H54 (cell line): ENCODE measurements around the gene DPEP2NB.

Experiments
- DNase-seq: peaks from one replicate; pipeline ENCODE4 v3.0.0; 2011; ENCODE audit warnings: low spot score, mixed read lengths; ENCODE audit not compliant: insufficient read length
- FAIRE-seq: peaks from 3 replicates; lab custom pipeline; 2011; peaks lifted over from hg19 to GRCh38; lab: Jason Lieb, UNC
- POLR2A ChIP-seq: IDR thresholded peaks from 2 replicates; pipeline ENCODE4 v1.6.1; 2011; ENCODE audit warnings: low read depth, mild to moderate bottlenecking, low read length

DPEP2NB gene

GRCh38 chr16:68015681-68016080, at the start of gene DPEP2NB:
Gene DPEP2NB, minus strand, starts transcription at chr16:68015911. Its CDS starts 141 bp downstream, at chr16:68015770.
- no peak for DNase-seq
- no peak for TF ChIP-seq POLR2A
- FAIRE-seq = no peak

- TF ChIP-seq POLR2A = no peak
- DNase-seq = peak; percentile 45
- no peak for FAIRE-seq
Observed at GRCh38 chr16:68064791-68065365, 49.2 kb upstream of the DPEP2NB start.

DNA sequence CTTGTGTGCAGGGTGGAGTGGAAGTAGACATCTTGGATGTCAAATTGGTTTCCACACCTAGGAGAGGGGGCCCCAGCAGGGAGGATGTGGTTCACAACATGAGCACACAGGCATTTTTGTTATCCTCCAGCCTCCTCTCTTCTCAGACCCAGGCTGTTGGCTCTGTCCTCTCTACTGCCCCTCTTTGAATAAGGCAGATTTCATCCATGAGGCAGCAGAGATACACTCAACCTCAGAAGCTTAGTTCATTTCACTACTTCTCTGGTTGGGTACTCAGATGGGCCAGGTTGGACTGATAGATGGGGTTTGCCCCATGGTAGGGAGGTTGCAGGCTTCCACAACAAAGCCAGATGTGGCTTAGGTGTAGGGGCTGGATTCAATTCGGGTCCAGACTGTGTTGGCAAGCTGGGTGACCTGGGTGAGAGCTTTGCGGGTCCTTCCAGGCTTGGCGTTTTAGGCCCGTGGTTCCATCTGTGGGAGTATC, 47.2 kb upstream of the DPEP2NB start:
- FAIRE-seq (no peak), DNase-seq (no peak)
- TF ChIP-seq POLR2A = no peak

- FAIRE-seq (no peak), DNase-seq (no peak)
- TF ChIP-seq POLR2A = no peak
Observed at GRCh38 chr16:68061396-68061795, 45.7 kb upstream of the DPEP2NB start.

GRCh38 chr16:68059804-68060203, 44.1 kb upstream of the DPEP2NB start:
- DNase-seq = no peak
- TF ChIP-seq POLR2A = no peak
- no peak for FAIRE-seq

DNA sequence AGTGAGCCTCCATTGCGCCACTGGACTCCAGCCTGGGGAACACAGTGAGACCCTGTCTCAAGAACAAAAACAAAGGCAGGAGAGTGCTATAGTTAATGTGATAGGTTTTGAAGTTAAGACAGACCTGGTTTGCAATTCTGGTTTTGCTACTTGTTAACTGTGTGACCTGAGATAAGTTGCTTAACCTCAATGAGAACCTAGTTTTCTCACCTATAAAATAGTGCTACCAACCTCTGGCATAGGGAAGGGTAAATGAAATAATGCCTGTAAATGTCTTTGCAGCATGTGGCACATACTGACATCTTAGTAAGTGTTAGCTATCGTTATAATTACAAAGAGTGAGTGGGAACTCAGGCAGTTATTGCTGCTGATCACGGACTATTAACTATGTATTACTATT, 39.7 kb upstream of the DPEP2NB start:
- FAIRE-seq (no peak), DNase-seq (no peak)
- no peak for TF ChIP-seq POLR2A

DNA sequence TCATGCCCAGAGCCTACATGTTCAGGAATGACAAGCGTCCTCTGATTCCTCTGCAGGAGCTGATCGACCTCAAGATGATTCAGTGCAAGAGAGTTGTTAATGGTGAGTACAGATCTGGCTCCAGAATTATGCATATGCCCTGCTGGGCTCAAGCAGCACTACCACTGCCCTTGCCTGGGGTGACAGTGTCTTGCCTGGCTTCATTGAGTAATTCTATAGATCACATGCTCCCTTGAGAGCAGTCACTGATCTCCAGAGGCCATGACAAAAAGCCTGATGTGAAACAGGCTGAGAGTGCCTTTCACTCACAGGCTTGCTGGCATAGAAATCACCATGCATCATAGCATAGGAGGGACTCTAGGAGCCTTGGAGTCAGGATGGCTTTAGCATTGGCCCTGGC, 33.7 kb upstream of the DPEP2NB start:
- DNase-seq (no peak), FAIRE-seq (no peak)
- no peak for TF ChIP-seq POLR2A

GRCh38 chr16:68047987-68048386, 32.3 kb upstream of the DPEP2NB start:
- TF ChIP-seq POLR2A = no peak
- FAIRE-seq (no peak), DNase-seq (no peak)

DNA sequence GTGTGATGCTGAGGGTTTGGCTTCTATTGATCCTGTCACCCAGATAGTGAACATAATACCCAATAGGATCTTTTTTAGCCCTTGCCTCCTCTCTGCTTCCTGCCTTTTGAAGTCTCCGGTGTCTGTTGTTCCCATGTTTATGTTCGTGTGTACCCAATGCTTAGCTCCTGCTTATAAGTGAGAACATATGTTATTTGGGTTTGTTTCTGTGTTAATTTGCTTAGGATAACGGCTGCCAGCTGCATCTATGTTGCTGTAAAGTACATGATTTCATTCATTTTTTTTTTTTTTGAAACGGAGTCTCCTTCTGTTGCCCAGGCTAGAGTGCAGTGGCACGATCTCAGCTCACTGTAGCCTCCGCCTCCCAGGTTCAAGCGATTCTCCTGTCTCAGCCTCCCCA, 30.4 kb upstream of the DPEP2NB start:
- TF ChIP-seq POLR2A = no peak
- DNase-seq (no peak), FAIRE-seq (no peak)

GRCh38 chr16:68041783-68042182, 26.1 kb upstream of the DPEP2NB start:
- FAIRE-seq (no peak), DNase-seq (no peak)
- TF ChIP-seq POLR2A = no peak

GRCh38 chr16:68040506-68041288, 25.0 kb upstream of the DPEP2NB start:
- TF ChIP-seq POLR2A = no peak
- FAIRE-seq (no peak), DNase-seq (peak; percentile 45)

DNA sequence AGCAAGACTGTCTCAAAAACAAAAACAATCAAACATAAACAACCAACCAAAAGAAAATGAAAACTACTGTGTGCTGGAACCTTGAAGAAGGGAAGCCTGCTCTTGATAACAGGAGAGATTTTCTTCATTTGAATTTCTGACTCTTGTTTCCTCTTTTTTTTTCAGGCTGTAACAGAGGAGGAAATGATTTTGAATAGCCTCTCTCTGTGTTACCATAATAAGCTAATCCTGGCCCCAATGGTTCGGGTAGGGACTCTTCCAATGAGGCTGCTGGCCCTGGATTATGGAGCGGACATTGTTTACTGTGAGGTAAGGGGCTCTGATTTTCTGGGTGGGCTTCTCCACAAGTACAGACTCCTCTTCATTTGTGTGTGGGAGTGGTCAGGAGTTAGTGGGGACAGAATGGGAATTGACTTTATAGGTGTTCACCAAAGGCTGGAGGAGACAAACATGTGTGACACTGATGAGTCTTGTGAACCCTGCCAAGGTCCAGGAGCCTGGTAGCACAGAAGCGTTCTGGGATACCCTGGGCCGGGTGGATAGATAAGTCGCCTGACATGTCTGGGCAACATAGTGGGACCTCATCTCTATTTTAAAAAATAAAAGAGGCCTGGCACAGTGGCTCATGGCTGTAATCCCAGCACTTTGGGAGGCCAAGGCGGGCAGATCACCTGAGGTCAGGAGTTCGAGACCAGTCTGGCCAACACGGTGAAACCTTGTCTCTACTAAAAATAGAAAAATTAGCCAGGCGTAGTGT, 22.3 kb upstream of the DPEP2NB start:
- DNase-seq (no peak), FAIRE-seq (no peak)
- TF ChIP-seq POLR2A = no peak

DNA sequence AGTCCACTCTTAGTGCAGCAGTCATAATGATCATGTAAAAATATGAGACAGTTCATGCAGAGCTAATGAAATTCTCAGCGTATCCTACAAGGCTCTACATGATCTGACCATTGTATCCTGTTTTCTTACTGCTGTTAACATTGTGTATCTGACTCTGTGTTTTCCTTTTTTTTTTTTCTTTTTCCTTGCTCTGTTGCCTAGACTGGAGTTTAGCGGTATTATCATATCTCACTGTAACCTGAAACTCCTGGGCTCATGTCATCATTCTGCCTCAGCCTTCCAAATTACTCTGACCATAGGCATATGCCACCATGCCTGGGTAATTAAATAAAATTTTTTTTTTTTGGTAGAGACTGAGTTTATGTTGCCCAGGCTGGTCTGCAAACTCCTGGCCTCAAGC, 19.5 kb upstream of the DPEP2NB start:
- FAIRE-seq (no peak), DNase-seq (no peak)
- TF ChIP-seq POLR2A = no peak

- DNase-seq = no peak
- no peak for FAIRE-seq
- no peak for TF ChIP-seq POLR2A
Observed at GRCh38 chr16:68033101-68033500, 17.4 kb upstream of the DPEP2NB start.
